Prostate gland (tissue), 2 donors: ENCODE data around the gene DSTN.

Source experiments
- CTCF ChIP-seq, 4 experiments: fragments of 200-600 bp in 2 of 4; fragments of 450-650 bp in 2 of 4; sonication (generic) in 2 of 4; IDR thresholded peaks; 1 replicate in 3 of 4; 2 replicates in 1 of 4; pipeline ENCODE4 v1.5.1; 2016 to 2019; ENCODE audit warnings: antibody characterized with exemption in 4 of 4, mild to moderate bottlenecking in 2 of 4, moderate library complexity in 2 of 4
- POLR2A ChIP-seq: fragments of 450-650 bp; IDR thresholded peaks from one replicate; pipeline ENCODE4 v1.6.1; 2016; ENCODE audit warnings: antibody characterized with exemption, mild to moderate bottlenecking

- TF ChIP-seq CTCF (IDR thresholded peaks at IDR 0.05) (no peak), POLR2A (no peak)
Measured at GRCh38 chr20:17571153-17571527, 1.3 kb downstream of the DSTN start.
